Measurements from ENCODE around the gene ITPRIP. TPM values are rescaled to one million over a fixed set of nuclear protein-coding genes. Genes with fewer than 3 reads are reported as not detected.

Gene ITPRIP
- total and polyA plus RNA-seq, 2 of the 8 experiments (the other 6 are each of a cell fraction or from before 2014, with no cell fraction given): 15.3 to 16.9 TPM

- no peak overlapping the region for H3K9ac ChIP-seq (replicated peaks in 1 of 4; ENCODE audit: extremely low read depth in 1 of 4, low read depth in 3 of 4, low read length in 3 of 4)
- no peak overlapping the region for H3K18ac ChIP-seq (ENCODE audit: extremely low read depth, low read length)
- H3K9me3 ChIP-seq (ENCODE audit: insufficient read depth in 2 of 2, low read depth in 1 of 2, low read length in 1 of 2): peaks cover 2 to 11% of the 10 kb centered on the region in 2 experiments; a peak in 1 of 4 replicates
- no peak overlapping the region for H3K56ac ChIP-seq (replicated peaks; ENCODE audit: insufficient read length, low read depth, low read length)
- no peak overlapping the region for H2BK12ac ChIP-seq (ENCODE audit: low read depth, low read length)
- H2AK5ac ChIP-seq (ENCODE audit: low read depth, low read length): no peak overlapping the region
- H2BK20ac ChIP-seq (ENCODE audit: low read length): no peak overlapping the region
- WGBS, 2 experiments (ENCODE audit: extremely low coverage in 1 of 2, insufficient coverage in 1 of 2, insufficient read length in 1 of 2, insufficient replicate concordance in 2 of 2, low coverage in 1 of 2, low lambda C conversion rate in 2 of 2, missing lambda C conversion rate in 1 of 2): 83% methylated on average over 8 of the region's 8 CpGs; no CpG with 5 or more reads in 1 of the 2 experiments
- no peak overlapping the region for H2BK15ac ChIP-seq (ENCODE audit: low read length)
- FAIRE-seq (no peak), DNase-seq (ENCODE audit: low read depth in 1 of 2, low spot score in 2 of 2) (no peak)
- no peak overlapping the region for H3K23ac ChIP-seq (ENCODE audit: insufficient read length)
- no peak overlapping the region for H2BK5ac ChIP-seq (ENCODE audit: low read depth, low read length)
- no peaks in the 10 kb centered on the region for H3K27me3 ChIP-seq (replicated peaks in 1 of 4; ENCODE audit: control insufficient read depth in 3 of 4, extremely low read depth in 1 of 4, insufficient read depth in 3 of 4, low read length in 3 of 4)
- peaks cover 0 to 3% (median 1%) of the 10 kb centered on the region in 4 experiments; a peak in 2 of 7 replicates for H3K4me1 ChIP-seq (replicated peaks in 1 of 4; ENCODE audit: control insufficient read depth in 3 of 4, insufficient read depth in 4 of 4, low read length in 3 of 4)
- no peak overlapping the region for H2AFZ ChIP-seq (ENCODE audit: low read length)
- no peak overlapping the region for H4K91ac ChIP-seq (replicated peaks; ENCODE audit: insufficient read length, low read length)
- no peak overlapping the region for H2BK120ac ChIP-seq (replicated peaks; ENCODE audit: low read depth, low read length)
- no peak overlapping the region for H3K4me2 ChIP-seq (ENCODE audit: insufficient read depth in 1 of 2, low read depth in 2 of 2, low read length in 2 of 2)
- H3K79me2 ChIP-seq (ENCODE audit: control insufficient read depth in 1 of 2, insufficient read depth in 2 of 2, low read length in 2 of 2): no peaks in the 10 kb centered on the region
- no peak overlapping the region for H3K14ac ChIP-seq (ENCODE audit: insufficient read length)
- H3K36me3 ChIP-seq (ENCODE audit: control insufficient read depth in 2 of 4, insufficient read depth in 4 of 4, low read length in 3 of 4): peaks cover 0 to 6% (median 0%) of the 10 kb centered on the region in 4 experiments; a peak in 2 of 8 replicates
- H4K8ac ChIP-seq (ENCODE audit: extremely low read depth, insufficient read depth, low read length): no peak overlapping the region
- H4K5ac ChIP-seq (ENCODE audit: insufficient read length, low read depth, low read length): no peak overlapping the region
- H3K23me2 ChIP-seq (ENCODE audit: low read depth, low read length): no peaks in the 10 kb centered on the region; the same call in 1 of the 2 replicates
- TF ChIP-seq CBX8 (IDR thresholded peaks at IDR 0.05; ENCODE audit: borderline replicate concordance, low read depth, low read length): no peak
- TF ChIP-seq MAX (IDR thresholded peaks at IDR 0.05): no peak
- TF ChIP-seq TAF1 (IDR thresholded peaks at IDR 0.05; ENCODE audit: low read depth, low read length): no peak
- TF ChIP-seq ATF3 (IDR thresholded peaks at IDR 0.05; ENCODE audit: insufficient read depth, low read depth, low read length): no peak
- TF ChIP-seq SAP30 (IDR thresholded peaks at IDR 0.05; ENCODE audit: insufficient read depth, insufficient replicate concordance, low read length): no peak
- no peak for TF ChIP-seq CHD2 (IDR thresholded peaks at IDR 0.05; ENCODE audit: low read length)
- no peak overlapping the region for H3K4me3 ChIP-seq (ENCODE audit: extremely low read depth in 1 of 4, insufficient read depth in 2 of 4, low read depth in 3 of 4, low read length in 4 of 4)
- H3K79me1 ChIP-seq (ENCODE audit: low read depth, low read length): no peaks in the 10 kb centered on the region
- no peaks in the 10 kb centered on the region for H4K20me1 ChIP-seq (replicated peaks in 1 of 2; ENCODE audit: control insufficient read depth in 1 of 2, insufficient read depth in 2 of 2, low read length in 2 of 2)
- no peak overlapping the region for H3K4ac ChIP-seq (replicated peaks; ENCODE audit: insufficient read length, low read depth, low read length)
- ChIA-PET POLR2A (ENCODE audit: partially characterized antibody) (no interaction called here), CTCF (ENCODE audit: partially characterized antibody) (interaction anchor here (0.9 to 3.9 kb wide), 10 partner anchors 13 to 254 kb away, joined by 3 to 13 read pairs (median 4); partner anchors contain the start of gene CFAP58)
- no peak overlapping the region for H3K27ac ChIP-seq (ENCODE audit: low read depth, low read length)
Observed at GRCh38 chr10:104367904-104368303, 29.6 kb upstream of the ITPRIP start.

Data from H1 (cell line).